NCI-H1436 treated with DMSO at 0.1 percent for 48 hours (cell line): ENCODE data around the gene MARK3.
"Not testable (repeated sequence)": the region's sequence is repeated elsewhere in the genome, so short reads cannot be mapped to it uniquely, and the experiment has no call there.

ENCODE experiments used
- DNase-seq: peaks from one replicate; lab custom pipeline; 2025; lab: John Stamatoyannopoulos, UW

MARK3 gene

DNA sequence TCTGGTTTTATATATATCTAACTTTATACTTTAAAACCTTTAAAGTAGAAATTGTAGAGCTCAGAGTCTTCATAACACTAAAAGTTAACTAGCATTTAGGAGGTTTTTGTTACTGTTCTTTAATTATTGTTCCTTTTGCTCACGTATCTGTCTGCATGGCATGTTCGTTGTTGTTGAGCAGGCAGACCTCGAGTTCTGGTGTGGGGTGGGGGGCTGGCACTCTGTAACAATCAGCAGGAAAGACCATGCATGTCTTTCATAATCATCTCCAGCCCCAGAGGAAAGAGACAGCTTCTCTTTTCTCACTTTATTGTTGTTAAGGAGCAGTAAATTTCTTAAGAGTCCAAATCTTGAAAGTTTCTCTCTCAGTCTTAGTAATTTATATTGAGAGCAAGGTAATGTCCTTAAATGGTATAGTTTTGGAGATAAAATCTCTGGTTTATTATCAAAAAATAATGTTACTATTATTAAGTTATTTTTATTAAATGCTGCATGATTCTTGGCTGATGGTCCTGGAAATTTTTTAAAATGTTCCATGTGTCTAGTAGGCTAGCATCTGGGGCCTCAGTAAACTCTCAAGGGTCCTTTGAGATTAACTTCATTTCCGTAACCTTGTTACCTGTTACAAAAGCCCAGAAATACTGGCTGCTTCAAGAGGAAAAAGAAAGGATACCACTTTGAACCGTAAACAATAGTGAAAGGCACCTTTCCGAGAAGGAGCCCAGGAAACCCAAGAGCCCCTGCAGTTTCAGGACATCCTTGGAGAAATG is 107.1 kb downstream of the MARK3 start:
- DNase-seq = no peak

- no peak for DNase-seq
Observed at GRCh38 chr14:103495854-103496253, 110.6 kb downstream of the MARK3 start.

GRCh38 chr14:103496776-103497175 is 111.6 kb downstream of the MARK3 start:
- no peak for DNase-seq

DNA sequence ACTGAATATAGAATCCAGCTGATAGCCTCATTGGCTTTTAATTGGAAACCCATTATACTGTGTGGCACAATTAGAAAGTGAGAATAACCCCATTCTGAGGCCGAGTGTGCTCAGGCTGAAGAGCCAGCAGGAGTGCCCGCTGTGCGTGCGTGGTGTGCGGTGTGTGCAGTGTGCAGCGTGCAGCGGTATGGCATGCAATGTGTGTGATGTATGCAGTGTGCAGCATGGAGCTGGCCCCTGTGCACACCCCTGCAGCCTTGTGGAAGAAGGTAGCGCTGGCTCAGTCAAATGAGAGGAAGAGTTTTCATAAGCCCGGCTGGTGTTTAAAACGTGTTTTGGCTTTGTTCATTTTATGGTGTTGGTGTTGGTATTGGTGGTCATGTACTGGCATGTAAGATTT is 114.5 kb downstream of the MARK3 start:
- DNase-seq = no peak

- DNase-seq = no peak
Observed at GRCh38 chr14:103500148-103500990, 115.2 kb downstream of the MARK3 start.

DNA sequence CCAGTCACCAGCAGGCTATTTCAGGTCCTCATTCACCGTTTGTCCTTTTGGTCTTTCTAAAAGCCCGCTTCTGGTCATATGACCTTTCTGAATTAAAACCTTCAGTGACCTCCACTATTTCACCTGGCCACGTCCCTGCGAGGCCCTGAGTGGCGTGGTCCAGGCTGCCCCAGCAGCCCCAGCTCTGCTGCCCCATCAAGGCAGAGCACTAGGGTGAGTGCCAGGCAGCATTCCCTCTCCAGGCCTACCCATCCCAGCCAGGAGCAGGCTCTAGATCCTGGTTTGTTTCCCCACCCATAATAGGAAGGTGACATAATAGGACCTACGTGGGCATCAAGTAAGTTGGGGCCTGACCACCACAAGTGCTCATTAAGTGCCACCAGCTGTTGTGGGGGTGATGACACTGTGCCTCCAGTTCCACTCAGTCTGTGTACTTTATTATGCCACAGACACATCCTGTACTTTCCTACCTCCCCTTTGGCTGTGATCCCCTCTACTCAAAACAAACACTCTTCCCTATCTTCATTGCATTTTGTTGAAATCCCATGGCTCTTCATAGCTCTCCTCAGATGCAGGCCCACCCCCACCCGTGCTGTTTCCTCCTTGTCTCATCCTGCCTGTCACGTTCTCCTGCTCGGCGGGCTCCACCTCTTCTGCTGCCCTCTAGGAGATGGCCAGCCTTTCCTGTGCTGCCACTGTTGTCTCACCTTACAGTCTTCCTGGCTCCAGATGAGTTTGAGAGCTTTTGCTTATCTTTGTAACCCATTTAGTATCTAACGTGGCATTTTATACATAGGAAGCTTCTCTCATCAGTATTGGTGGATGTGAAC is 116.0 kb downstream of the MARK3 start:
- no peak for DNase-seq

- peak; percentile 27 for DNase-seq
Observed at GRCh38 chr14:103501921-103502669, 116.9 kb downstream of the MARK3 start.

DNA sequence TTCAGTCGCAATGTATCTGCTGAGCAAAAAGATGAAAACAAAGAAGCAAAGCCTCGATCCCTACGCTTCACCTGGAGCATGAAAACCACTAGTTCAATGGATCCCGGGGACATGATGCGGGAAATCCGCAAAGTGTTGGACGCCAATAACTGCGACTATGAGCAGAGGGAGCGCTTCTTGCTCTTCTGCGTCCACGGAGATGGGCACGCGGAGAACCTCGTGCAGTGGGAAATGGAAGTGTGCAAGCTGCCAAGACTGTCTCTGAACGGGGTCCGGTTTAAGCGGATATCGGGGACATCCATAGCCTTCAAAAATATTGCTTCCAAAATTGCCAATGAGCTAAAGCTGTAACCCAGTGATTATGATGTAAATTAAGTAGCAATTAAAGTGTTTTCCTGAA is 117.7 kb downstream of the MARK3 start:
- no peak for DNase-seq

DNA sequence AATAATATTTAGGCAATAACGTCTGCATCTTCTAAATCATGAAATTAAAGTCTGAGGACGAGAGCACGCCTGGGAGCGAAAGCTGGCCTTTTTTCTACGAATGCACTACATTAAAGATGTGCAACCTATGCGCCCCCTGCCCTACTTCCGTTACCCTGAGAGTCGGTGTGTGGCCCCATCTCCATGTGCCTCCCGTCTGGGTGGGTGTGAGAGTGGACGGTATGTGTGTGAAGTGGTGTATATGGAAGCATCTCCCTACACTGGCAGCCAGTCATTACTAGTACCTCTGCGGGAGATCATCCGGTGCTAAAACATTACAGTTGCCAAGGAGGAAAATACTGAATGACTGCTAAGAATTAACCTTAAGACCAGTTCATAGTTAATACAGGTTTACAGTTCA is 118.1 kb downstream of the MARK3 start:
- DNase-seq = no peak

- no peak for DNase-seq
Observed at GRCh38 chr14:103504991-103505565, 119.9 kb downstream of the MARK3 start.

- no peak for DNase-seq
Observed at GRCh38 chr14:103507751-103508150, 122.5 kb downstream of the MARK3 start.

- no peak for DNase-seq
Observed at GRCh38 chr14:103508521-103509329, 123.5 kb downstream of the MARK3 start.

DNA sequence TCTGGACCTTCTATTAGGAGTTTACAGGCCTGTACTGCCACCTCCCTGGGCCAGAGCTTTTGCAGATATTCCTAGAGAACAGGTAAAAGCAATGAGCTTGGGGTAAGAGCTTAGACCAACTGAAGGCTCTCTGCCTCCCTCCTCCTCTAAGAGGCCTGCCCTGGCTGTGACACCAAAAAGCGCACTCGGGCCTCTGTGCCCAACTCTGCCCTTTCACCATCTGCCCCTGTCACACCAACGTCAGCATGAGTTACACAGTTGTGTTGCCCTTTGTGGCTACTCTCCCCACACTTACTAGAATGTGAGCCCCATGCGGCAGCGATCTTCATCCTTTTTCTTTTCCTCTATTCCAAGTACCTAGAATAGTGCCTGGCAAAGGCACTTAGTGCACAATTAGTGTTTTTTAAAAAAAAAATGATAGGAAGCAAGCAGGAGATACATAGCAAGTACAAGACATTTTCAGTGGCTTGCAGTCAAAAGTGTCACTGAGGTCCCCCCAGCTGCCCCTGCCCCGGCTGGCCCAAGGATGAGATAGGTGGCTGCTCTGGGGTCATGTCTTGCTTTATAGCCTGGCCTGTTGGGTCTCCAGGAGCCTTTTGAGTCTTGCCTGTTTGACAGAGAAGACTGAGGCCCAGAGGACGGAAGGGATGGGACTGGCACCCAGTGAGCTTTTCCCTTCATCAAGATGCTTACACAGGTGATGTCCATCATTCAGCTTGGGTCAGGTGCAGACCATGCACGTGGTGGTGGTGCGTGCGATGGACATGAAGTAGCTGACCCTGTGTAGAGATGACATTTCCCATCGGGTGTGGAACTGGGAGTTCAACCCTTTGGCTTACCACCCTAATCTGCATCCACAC is 124.9 kb downstream of the MARK3 start:
- DNase-seq = no peak

- DNase-seq = no peak
Observed at GRCh38 chr14:103510724-103511693, 125.8 kb downstream of the MARK3 start.

DNA sequence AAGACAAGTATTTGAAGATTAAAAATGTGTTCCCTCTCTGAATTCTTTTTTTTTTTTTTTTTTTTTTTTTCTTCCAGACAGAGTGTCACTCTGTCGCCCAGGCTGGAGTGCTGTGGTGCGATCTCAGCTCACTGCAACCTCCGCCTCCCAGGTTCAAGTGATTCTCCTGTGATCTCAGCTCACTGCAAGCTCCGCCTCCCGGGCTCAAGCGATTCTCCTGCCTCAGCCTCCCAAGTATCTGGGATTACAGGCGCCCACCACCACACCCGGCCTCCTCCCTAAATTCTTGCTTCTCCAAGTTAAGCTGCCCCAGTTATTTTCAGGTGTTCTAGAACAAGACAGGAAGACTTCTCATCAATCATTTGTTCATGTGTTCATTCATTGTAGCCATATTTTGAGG is 127.0 kb downstream of the MARK3 start:
- DNase-seq = not testable (repeated sequence)

DNA sequence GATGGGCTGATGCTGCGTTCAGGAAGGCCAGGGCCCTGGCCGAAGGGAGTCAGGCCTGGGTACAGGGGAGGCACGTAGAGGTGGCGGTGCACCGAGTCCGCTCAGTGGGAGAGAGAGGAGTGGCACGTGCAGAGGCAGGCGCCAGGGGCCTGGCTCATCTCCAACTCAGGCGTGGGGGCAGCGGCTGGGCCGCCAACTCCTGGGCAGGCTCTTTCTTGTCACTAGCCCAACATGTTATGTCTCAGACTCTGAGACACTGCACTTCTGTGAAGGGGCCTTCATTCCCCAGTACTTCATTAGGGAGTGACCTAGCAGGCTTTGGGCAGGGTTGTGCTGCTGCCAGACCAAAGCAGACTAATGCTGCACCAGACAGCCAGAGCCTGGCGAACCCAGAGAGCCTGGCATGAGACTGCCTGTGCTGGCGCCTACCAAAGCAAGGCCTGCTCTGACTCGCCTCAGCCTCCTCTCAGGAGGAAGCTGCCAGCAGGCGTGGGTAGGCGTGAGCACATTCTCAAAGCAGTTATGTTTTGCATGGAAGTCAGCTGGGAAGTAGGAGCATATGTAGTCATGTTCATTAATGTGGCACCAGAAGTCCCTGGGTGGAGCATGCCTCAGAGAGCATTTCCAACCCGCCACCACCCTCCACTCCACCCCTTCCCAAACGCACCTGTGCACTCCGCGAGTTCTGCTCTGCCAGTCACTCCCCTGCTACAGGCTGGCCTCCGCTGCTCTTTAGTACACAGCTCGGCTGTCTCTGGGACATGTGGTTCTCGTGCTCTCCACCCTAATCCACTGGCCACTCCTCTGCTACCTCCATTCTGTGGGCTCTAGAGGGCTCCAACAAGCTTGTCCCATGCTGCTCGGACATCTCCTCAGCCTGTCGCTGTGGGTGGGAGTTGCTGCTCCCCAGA is 127.7 kb downstream of the MARK3 start:
- DNase-seq = no peak
